ENCODE data around the gene GDA. TPM values are rescaled to one million over a fixed set of nuclear protein-coding genes. Genes with fewer than 3 reads are reported as not detected.
A peak's percentile ranks its signal among the peaks of the same experiment; 100 is the strongest.

GDA gene
- total RNA-seq, 6 experiments from 2014 or later = 26.8 to 69.6 (median 45.3) TPM

- peak overlapping the region in 2 of 3 donors; percentile 48 to 94 for H3K27ac ChIP-seq
- intact Hi-C loops (cut with DNase I) = no loop called here
- H3K36me3 ChIP-seq = no peaks in the 10 kb centered on the region
- TF ChIP-seq CTCF (IDR thresholded peaks at IDR 0.05) (no peak), POLR2A (IDR thresholded peaks at IDR 0.05) (no peak)
- no peaks in the 10 kb centered on the region for H3K9me3 ChIP-seq
- no peak for DNase-seq
- no peak overlapping the region for H3K4me3 ChIP-seq
- peaks cover 0 to 73% (median 27%) of the 10 kb centered on the region in 4 donors for H3K4me1 ChIP-seq
- no peak for ATAC-seq
- H3K27me3 ChIP-seq = no peaks in the 10 kb centered on the region
Observed at GRCh38 chr9:72130321-72130720, 18.9 kb upstream of the GDA start.

GRCh38 chr9:72131206-72131605, 18.0 kb upstream of the GDA start:
- peaks cover 0 to 73% (median 27%) of the 10 kb centered on the region in 4 donors for H3K4me1 ChIP-seq
- ATAC-seq = no peak
- no peaks in the 10 kb centered on the region for H3K36me3 ChIP-seq
- H3K27ac ChIP-seq = peak overlapping the region in 1 of 3 donors; percentile 94
- TF ChIP-seq CTCF (IDR thresholded peaks at IDR 0.05) (no peak), POLR2A (IDR thresholded peaks at IDR 0.05) (no peak)
- WGBS (ENCODE audit: insufficient coverage, low coverage, low lambda C conversion rate, missing lambda C conversion rate) = 82% methylated on average over 4 of the region's 4 CpGs
- intact Hi-C loops (cut with DNase I) = no loop called here
- H3K9me3 ChIP-seq = no peaks in the 10 kb centered on the region
- no peak for DNase-seq
- H3K27me3 ChIP-seq = no peaks in the 10 kb centered on the region
- no peak overlapping the region for H3K4me3 ChIP-seq

GRCh38 chr9:72132052-72132451, 17.2 kb upstream of the GDA start:
- no peak for DNase-seq
- intact Hi-C loops (cut with DNase I) = no loop called here
- Histone ChIP-seq H3K36me3 (no peaks in the 10 kb centered on the region), H3K4me3 (no peak overlapping the region), H3K9me3 (no peaks in the 10 kb centered on the region), H3K27ac (peak overlapping the region in 2 of 3 donors; percentile 54 to 94), H3K27me3 (no peaks in the 10 kb centered on the region), H3K4me1 (peaks cover 0 to 71% (median 27%) of the 10 kb centered on the region in 4 donors)
- WGBS (ENCODE audit: insufficient coverage, low coverage, low lambda C conversion rate, missing lambda C conversion rate) = 33% methylated on average over 1 of the region's 1 CpG
- peak in 1 of 4 donors; percentile 24 for ATAC-seq
- TF ChIP-seq CTCF (IDR thresholded peaks at IDR 0.05) (no peak), POLR2A (IDR thresholded peaks at IDR 0.05) (no peak)

- Histone ChIP-seq H3K4me1 (peaks cover 0 to 58% (median 19%) of the 10 kb centered on the region in 4 donors), H3K27me3 (no peaks in the 10 kb centered on the region), H3K9me3 (no peaks in the 10 kb centered on the region), H3K36me3 (no peaks in the 10 kb centered on the region), H3K27ac (peak overlapping the region; percentile 54 to 94 (median 67)), H3K4me3 (no peak overlapping the region)
- 13% methylated on average over 3 of the region's 3 CpGs for WGBS (ENCODE audit: insufficient coverage, low coverage, low lambda C conversion rate, missing lambda C conversion rate)
- intact Hi-C loops (cut with DNase I) = no loop called here
- ATAC-seq (peak; percentile 48 to 70 (median 60)), DNase-seq (peak in 1 of 3 donors; percentile 68)
- no peak for TF ChIP-seq CTCF (IDR thresholded peaks at IDR 0.05)
- TF ChIP-seq POLR2A (IDR thresholded peaks at IDR 0.05) = peak; percentile 38
Observed at GRCh38 chr9:72133365-72134035, 15.7 kb upstream of the GDA start.

Measured in right lobe of liver (tissue), 6 donors.